GM12878 (cell line): Measurements from ENCODE around the gene NDOR1. TPM values are rescaled to one million over a fixed set of nuclear protein-coding genes. Genes with fewer than 3 reads are reported as not detected.
A peak's percentile ranks its signal among the peaks of the same experiment; 100 is the strongest.

ENCODE experiments used
- CTCF ChIP-seq, 3 experiments: IDR thresholded peaks in 2 of 3; conservative IDR thresholded peaks in 1 of 3; 2 replicates each; pipeline ENCODE4 v1.5.1; 2011; ENCODE audit warnings: low read depth in 3 of 3, low read length in 3 of 3, mild to moderate bottlenecking in 3 of 3, control low read depth in 2 of 3, moderate library complexity in 2 of 3, inconsistent platforms in 1 of 3, mixed read lengths in 1 of 3; ENCODE audit not compliant: control insufficient read depth in 2 of 3, insufficient read depth in 1 of 3; ENCODE audit errors: extremely low read depth in 1 of 3
- KLF5 ChIP-seq: fragments of 450-650 bp; IDR thresholded peaks from 2 replicates; pipeline ENCODE4 v1.6.1; 2014; ENCODE audit warnings: mild to moderate bottlenecking; ENCODE audit not compliant: partially characterized antibody
- ZNF217 ChIP-seq: fragments of 450-650 bp; IDR thresholded peaks from 2 replicates; pipeline ENCODE4 v1.6.1; 2017; ENCODE audit warnings: antibody characterized with exemption, mild to moderate bottlenecking
- ZZZ3 ChIP-seq: IDR thresholded peaks from 2 replicates; pipeline ENCODE4 v1.6.1; 2011; ENCODE audit warnings: low read depth; ENCODE audit not compliant: control insufficient read depth, insufficient read length
- polyA plus RNA-seq, 11 experiments: library from polyadenylated mRNA; depleted of rRNA in 4 of 11; unstranded in 6 of 11; stranded (reverse) in 5 of 11; fragments of >200 nt; fragmentation: Nextera tagmentation in 4 of 11; fragmentation: Illumina TruSeq in 1 of 11; extraction: Ambion mirVana in 4 of 11; extraction: Trizol in 1 of 11; gene quantifications; 1 replicate in 1 of 11; 2 replicates in 10 of 11; pipeline versions ENCODE4 v1.2.1 to v1.2.3, GENCODE V29; 2011 to 2016; ENCODE audit warnings: inconsistent platforms in 2 of 11, missing spikeins in 2 of 11, low read depth in 1 of 11
- total RNA-seq, 4 experiments: library from RNA; depleted of rRNA in 3 of 4; stranded (reverse); fragments of >200 nt in 3 of 4; fragmentation: Illumina TruSeq in 1 of 4; extraction: Trizol in 1 of 4; gene quantifications; 2 replicates each; pipeline versions ENCODE4 v1.2.1 to v1.2.3, GENCODE V29; 2013 to 2021
- TF ChIP-seq, protein P1 (sequence below): fragments of 450-650 bp; formaldehyde crosslinking; IDR thresholded peaks from 2 replicates; pipeline ENCODE4 v1.5.0; 2022; ENCODE audit warnings: mild to moderate bottlenecking, missing genetic modification characterization

NDOR1 gene
- total and polyA plus RNA-seq, 10 of the 15 experiments (the other 5 are each of a cell fraction or from before 2014, with no cell fraction given), result 0.04 to 32.9 (median 11.1) TPM

- TF ChIP-seq, protein P1, sequence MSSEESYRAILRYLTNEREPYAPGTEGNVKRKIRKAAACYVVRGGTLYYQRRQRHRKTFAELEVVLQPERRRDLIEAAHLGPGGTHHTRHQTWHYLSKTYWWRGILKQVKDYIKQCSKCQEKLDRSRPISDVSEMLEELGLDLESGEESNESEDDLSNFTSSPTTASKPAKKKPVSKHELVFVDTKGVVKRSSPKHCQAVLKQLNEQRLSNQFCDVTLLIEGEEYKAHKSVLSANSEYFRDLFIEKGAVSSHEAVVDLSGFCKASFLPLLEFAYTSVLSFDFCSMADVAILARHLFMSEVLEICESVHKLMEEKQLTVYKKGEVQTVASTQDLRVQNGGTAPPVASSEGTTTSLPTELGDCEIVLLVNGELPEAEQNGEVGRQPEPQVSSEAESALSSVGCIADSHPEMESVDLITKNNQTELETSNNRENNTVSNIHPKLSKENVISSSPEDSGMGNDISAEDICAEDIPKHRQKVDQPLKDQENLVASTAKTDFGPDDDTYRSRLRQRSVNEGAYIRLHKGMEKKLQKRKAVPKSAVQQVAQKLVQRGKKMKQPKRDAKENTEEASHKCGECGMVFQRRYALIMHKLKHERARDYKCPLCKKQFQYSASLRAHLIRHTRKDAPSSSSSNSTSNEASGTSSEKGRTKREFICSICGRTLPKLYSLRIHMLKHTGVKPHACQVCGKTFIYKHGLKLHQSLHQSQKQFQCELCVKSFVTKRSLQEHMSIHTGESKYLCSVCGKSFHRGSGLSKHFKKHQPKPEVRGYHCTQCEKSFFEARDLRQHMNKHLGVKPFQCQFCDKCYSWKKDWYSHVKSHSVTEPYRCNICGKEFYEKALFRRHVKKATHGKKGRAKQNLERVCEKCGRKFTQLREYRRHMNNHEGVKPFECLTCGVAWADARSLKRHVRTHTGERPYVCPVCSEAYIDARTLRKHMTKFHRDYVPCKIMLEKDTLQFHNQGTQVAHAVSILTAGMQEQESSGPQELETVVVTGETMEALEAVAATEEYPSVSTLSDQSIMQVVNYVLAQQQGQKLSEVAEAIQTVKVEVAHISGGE (CRISPR knock-in tag), result peak; percentile 78
- TF ChIP-seq CTCF (IDR thresholded peaks at IDR 0.05 in 2 of 3, conservative IDR thresholded peaks at IDR 0.05 in 1 of 3; ENCODE audit: control insufficient read depth in 2 of 3, extremely low read depth in 1 of 3, insufficient read depth in 1 of 3, low read depth in 3 of 3, low read length in 3 of 3) (no peak), ZZZ3 (no peak), ZNF217 (no peak), KLF5 (peak; percentile 28)
Observed at GRCh38 chr9:137223078-137223970, 17.8 kb downstream of the NDOR1 start (continued).
